ENCODE data around the gene TGM2.

TGM2 gene

GRCh38 chr20:38203337-38203980 lies 38.4 kb upstream of the TGM2 start:
- H4K20me1 ChIP-seq (ENCODE audit: insufficient read depth) = no peaks in the 10 kb centered on the region
- no peaks in the 10 kb centered on the region for H3K79me2 ChIP-seq (ENCODE audit: insufficient read depth, low read depth)
- no peak overlapping the region for H3K4me2 ChIP-seq
- H3K27ac ChIP-seq = no peak overlapping the region
- no peaks in the 10 kb centered on the region for H3K27me3 ChIP-seq (ENCODE audit: insufficient read depth, low read depth)
- H2AFZ ChIP-seq (ENCODE audit: low read depth) = no peak overlapping the region
- H3K9ac ChIP-seq = no peak overlapping the region
- no peaks in the 10 kb centered on the region for H3K36me3 ChIP-seq (ENCODE audit: insufficient read depth)
- H3K4me3 ChIP-seq (IDR thresholded peaks at IDR 0.05; ENCODE audit: insufficient read depth, low read depth, low read length) = no peak overlapping the region
- H3K4me1 ChIP-seq (ENCODE audit: low read depth, poor library complexity, severe bottlenecking) = no peaks in the 10 kb centered on the region
- TF ChIP-seq CTCF (conservative IDR thresholded peaks at IDR 0.05; ENCODE audit: low read depth, low read length) = no peak

- Histone ChIP-seq H3K4me1 (ENCODE audit: low read depth, poor library complexity, severe bottlenecking) (no peaks in the 10 kb centered on the region), H3K36me3 (ENCODE audit: insufficient read depth) (no peaks in the 10 kb centered on the region), H2AFZ (ENCODE audit: low read depth) (no peak overlapping the region), H3K27me3 (ENCODE audit: insufficient read depth, low read depth) (no peaks in the 10 kb centered on the region), H3K4me2 (no peak overlapping the region), H4K20me1 (ENCODE audit: insufficient read depth) (no peaks in the 10 kb centered on the region), H3K9ac (no peak overlapping the region), H3K79me2 (ENCODE audit: insufficient read depth, low read depth) (no peaks in the 10 kb centered on the region), H3K27ac (no peak overlapping the region), H3K4me3 (IDR thresholded peaks at IDR 0.05; ENCODE audit: insufficient read depth, low read depth, low read length) (no peak overlapping the region)
- TF ChIP-seq CTCF (conservative IDR thresholded peaks at IDR 0.05; ENCODE audit: low read depth, low read length) = no peak
Measured at GRCh38 chr20:38202982-38203293, 37.9 kb upstream of the TGM2 start.

- no peak overlapping the region for H3K27ac ChIP-seq
- H3K79me2 ChIP-seq (ENCODE audit: insufficient read depth, low read depth) = no peaks in the 10 kb centered on the region
- no peaks in the 10 kb centered on the region for H3K36me3 ChIP-seq (ENCODE audit: insufficient read depth)
- TF ChIP-seq CTCF (conservative IDR thresholded peaks at IDR 0.05; ENCODE audit: low read depth, low read length) = no peak
- no peak overlapping the region for H3K4me3 ChIP-seq (IDR thresholded peaks at IDR 0.05; ENCODE audit: insufficient read depth, low read depth, low read length)
- no peaks in the 10 kb centered on the region for H3K4me1 ChIP-seq (ENCODE audit: low read depth, poor library complexity, severe bottlenecking)
- H3K9ac ChIP-seq = no peak overlapping the region
- H4K20me1 ChIP-seq (ENCODE audit: insufficient read depth) = no peaks in the 10 kb centered on the region
- no peaks in the 10 kb centered on the region for H3K27me3 ChIP-seq (ENCODE audit: insufficient read depth, low read depth)
- H3K4me2 ChIP-seq = no peak overlapping the region
- H2AFZ ChIP-seq (ENCODE audit: low read depth) = no peak overlapping the region
Measured at GRCh38 chr20:38202153-38202981, 37.3 kb upstream of the TGM2 start.

- Histone ChIP-seq H3K36me3 (ENCODE audit: insufficient read depth) (no peaks in the 10 kb centered on the region), H3K4me2 (no peak overlapping the region), H3K9ac (no peak overlapping the region), H4K20me1 (ENCODE audit: insufficient read depth) (no peaks in the 10 kb centered on the region), H2AFZ (ENCODE audit: low read depth) (no peak overlapping the region), H3K27ac (no peak overlapping the region), H3K79me2 (ENCODE audit: insufficient read depth, low read depth) (no peaks in the 10 kb centered on the region), H3K4me1 (ENCODE audit: low read depth, poor library complexity, severe bottlenecking) (no peaks in the 10 kb centered on the region), H3K27me3 (ENCODE audit: insufficient read depth, low read depth) (no peaks in the 10 kb centered on the region), H3K4me3 (IDR thresholded peaks at IDR 0.05; ENCODE audit: insufficient read depth, low read depth, low read length) (no peak overlapping the region)
- TF ChIP-seq CTCF (conservative IDR thresholded peaks at IDR 0.05; ENCODE audit: low read depth, low read length) = no peak
Measured at GRCh38 chr20:38201356-38201755, 36.3 kb upstream of the TGM2 start.
